GM21825 (cell line): ENCODE measurements around the gene BAIAP2.
A peak's percentile ranks its signal among the peaks of the same experiment; 100 is the strongest.

ENCODE experiments used
- ATAC-seq: cut with Tn5 transposase; IDR thresholded peaks from one replicate; pipeline ENCODE4 v1.9.1; 2021; ENCODE audit warnings: mild to moderate bottlenecking, moderate library complexity; ENCODE audit not compliant: unreplicated experiment

Gene BAIAP2, protein sequence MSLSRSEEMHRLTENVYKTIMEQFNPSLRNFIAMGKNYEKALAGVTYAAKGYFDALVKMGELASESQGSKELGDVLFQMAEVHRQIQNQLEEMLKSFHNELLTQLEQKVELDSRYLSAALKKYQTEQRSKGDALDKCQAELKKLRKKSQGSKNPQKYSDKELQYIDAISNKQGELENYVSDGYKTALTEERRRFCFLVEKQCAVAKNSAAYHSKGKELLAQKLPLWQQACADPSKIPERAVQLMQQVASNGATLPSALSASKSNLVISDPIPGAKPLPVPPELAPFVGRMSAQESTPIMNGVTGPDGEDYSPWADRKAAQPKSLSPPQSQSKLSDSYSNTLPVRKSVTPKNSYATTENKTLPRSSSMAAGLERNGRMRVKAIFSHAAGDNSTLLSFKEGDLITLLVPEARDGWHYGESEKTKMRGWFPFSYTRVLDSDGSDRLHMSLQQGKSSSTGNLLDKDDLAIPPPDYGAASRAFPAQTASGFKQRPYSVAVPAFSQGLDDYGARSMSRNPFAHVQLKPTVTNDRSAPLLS

DNA sequence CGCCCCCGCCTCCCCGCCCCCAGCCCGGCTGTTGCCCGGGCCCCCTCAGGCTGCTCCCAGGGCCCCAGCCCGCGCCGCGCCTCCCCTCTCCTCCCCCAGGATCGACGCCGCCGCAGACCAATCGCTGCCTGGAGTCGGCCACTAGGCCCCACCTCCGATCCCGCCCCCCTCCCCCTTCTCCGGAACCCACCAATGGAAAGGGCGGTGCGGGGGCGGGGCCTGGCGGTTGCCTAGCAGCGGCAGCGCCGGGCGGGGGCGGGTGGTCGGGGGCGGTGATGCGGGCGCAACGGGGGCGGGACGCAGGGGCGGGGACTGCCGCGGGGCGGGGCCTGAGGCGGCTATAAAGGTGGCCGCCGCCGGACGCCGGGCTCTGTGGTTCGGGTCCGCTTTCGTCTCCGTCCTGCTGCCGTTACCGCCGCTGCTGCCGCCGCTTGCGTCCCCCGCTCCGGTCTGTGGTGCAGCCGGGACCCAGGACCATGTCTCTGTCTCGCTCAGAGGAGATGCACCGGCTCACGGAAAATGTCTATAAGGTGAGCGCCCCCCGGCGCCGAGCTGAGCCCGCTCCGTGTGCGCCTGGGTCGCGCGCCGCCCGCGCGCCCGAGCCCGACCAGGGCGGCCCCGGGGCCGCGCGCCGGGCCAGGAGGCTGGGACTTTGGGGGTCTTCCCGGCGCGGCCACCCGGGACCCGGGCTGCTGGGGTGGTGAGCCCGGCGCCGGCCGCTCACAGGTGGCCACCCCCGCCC lies at the start of gene BAIAP2:
BAIAP2 (plus strand) TSS at position 373 of the 742 bp plus-strand sequence; CDS start at position 477, 104 bp downstream.
- peak; percentile 62 for ATAC-seq

- ATAC-seq = no peak
These were observed 48.9 kb upstream of the BAIAP2 start for GRCh38 chr17:80986046-80986445.

DNA sequence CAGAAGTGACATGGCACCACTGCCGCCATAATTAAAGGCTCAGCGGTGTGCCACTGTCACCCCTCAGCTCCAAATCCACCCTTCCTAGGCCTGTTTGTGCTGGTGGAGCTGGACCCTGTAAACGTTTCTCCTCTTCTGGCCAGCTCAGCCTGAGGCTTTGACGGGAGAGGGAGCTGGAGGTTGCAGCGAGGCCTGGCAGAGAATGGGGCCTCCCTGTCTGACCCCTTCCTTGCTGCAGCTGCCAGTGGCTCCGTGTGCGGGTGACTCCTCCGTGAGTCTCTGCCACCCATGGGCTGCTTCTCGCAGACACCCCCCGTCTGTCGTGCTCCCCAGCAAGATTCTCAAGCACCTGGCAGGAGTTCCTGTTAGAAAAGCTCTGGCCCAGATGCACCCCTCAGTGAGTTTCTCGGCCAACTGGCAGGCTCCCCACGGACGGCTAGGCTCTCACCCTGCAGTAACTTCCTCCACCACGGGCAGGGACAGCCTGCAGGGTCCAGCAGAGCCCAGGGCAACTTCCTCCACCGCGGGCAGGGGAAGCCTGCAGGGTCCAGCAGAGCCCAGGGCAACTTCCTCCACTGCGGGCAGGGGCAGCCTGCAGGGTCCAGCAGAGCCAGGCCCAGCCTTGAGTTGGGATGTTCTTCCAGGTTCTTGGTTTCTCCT lies 48.0 kb upstream of the BAIAP2 start:
- ATAC-seq = no peak

DNA sequence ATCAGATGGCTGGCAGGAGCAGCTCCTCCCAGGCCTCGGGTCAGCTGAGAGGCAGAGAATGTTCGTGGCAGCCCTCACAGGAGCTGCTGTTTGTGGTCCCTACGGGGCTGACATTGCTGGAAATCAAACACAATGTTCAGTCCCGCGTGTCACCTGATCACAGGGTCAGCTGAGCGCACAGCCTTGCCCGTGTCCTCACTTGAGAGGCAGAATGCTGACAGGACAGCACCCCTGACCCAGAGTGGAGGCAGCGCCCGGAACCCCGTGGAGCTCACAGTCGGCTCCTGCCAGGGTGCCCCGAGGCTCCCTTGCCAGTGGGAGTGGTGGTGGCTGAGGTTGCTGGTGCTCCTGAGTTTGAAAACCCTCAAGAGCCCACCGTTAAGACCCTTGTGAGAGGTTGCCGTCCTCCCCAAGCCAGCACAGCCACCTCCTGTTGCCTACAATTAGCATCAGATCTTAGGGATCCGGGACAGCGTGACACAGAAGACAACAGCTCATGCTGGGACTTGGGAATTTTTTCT lies 47.0 kb upstream of the BAIAP2 start:
- ATAC-seq = no peak

- ATAC-seq = no peak
These were observed 45.4 kb upstream of the BAIAP2 start for GRCh38 chr17:80989586-80989913.

DNA sequence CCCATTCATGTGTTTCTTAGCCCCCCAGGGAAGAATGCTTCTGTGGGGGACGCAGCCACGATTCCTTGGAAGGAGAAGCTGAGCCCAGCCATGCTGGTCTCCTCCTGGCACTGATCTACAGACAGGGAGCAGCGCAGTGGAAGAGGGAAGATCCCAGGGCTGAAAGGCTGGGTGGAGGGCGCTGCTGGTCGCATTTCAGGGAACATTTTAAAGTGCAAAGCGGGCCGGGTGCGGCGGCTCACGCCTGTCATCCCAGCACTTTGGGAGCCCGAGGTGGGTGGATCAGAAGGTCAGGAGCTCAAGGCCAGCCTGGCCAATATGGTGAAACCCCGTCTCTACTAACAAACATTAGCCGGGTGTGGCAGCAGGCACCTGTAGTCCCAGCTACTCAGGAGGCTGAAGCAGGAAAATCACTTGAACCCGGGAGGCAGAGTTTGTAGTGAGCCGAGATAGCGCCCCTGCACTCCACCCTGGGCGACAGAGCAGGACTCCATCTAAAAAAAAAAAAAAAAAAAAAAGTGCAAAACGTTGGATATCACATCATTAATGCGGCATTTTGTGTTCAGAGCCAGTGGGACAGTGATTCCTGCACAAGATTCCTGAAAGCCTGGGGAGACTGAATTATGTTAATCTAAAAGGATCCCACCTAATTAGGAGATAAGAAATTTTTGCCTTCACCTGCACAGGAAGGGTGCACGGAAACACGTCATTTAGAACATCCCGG lies 43.9 kb upstream of the BAIAP2 start:
- ATAC-seq = no peak

- ATAC-seq = peak; percentile 37
These were observed 43.3 kb upstream of the BAIAP2 start, which contains the start of gene CHMP6 for GRCh38 chr17:80991645-80992076. Gene CHMP6 (plus strand): TSS chr17:80991841. CDS start chr17:80991919, 78 bp downstream.

DNA sequence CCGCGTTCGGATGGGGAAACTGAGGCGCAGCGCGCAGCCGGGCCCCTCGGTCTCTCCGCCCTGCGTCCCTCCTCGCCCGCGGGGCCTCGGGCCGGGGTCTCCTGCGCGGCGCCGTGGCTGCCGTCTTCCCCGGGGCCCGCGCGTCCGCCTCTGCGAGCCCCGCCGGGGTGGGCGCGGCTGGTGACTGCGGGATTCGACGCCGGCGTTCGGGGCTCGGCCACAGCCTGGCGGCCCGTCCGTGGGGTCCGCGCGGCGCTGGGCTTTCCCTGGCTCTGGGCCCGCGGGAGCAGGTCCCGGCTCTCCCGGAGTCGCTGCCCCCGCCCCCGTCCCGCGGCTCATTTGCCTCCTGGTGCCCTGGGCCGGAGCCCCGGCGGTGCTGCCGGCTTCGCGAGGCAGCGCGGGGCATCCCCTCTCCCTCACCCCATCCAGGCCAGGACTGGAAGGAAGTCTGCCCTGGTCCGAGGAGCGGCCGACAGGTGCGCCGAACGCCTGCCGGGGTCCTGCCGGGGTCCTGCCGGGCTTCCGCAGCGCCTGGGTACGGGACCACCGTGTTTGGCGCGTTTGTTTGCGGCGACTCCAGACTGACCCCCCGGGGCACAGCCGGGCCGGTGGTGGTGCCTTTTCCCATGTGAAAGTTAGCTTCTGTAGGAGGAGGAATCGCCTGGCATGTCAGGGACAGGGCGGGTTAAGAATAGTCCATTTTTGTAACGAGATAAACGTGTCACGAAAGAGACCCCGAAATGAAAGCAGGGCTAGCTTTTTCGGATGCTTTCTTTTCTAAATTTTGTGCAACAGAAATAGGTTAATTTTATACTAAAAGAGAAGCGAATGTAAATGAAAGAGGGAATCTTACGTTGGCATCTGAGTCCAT lies 42.6 kb upstream of the BAIAP2 start:
- peak; percentile 14 for ATAC-seq

GRCh38 chr17:80992948-80993624 lies 41.9 kb upstream of the BAIAP2 start:
- ATAC-seq = no peak

DNA sequence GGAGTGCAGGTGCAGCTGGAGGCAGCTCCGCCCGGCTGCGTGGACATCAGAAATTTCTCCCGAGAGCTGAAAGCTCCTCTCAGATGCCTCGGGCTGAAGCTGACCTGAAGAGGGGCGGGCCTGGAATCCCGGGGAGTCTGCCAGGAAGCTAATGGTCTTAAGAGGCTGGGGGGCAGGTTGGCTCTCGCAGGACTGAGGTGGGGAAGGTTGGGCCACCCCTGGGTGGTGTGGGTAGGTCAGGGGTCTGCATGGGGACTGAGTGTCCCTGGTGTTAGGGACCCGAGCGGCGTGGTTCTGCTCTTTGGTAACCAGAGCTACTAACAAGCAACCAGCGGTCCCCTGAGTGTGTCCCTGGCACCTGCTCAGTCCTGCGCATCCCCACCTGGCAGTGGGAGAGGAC lies 39.8 kb upstream of the BAIAP2 start:
- no peak for ATAC-seq

DNA sequence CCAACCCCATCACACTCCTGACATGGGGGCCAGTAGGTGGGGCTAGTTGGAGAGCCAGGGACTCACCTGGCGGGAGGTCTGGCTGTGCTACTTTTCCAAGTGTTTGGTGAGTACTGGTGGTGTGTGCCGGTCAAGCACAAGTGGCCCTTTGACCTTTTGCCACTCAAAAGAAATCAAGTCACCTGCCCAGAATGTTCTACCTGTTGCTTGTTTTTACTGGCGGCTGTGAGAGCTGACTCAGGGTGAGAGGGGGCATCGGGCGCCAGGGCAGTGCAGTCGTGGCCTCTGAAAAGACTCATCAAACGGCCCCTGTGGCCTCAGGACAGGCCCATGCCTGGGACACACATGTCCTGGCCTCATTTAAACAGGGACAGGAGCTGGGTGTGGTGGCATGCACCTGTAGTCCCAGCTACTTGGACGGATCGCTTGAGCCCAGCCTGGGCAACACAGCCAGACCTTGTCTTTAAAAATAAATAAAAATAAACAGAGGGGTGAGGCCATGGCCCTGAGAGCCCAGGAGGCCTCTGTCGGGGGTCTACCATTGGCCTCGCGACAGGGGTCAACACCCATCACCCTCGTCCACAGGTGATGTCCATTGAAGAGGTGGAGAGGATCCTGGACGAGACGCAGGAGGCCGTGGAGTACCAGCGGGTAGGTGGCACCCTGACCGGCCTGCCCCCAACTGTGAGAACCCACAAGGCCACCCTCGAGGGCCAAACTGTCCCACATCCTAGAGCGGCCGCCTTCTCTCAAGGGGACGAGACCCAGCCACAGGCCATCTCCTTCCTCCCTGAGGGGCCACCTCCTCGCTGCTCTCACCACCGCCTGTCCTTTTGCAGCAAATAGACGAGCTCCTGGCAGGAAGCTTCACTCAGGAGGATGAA lies 38.3 kb upstream of the BAIAP2 start:
- no peak for ATAC-seq

DNA sequence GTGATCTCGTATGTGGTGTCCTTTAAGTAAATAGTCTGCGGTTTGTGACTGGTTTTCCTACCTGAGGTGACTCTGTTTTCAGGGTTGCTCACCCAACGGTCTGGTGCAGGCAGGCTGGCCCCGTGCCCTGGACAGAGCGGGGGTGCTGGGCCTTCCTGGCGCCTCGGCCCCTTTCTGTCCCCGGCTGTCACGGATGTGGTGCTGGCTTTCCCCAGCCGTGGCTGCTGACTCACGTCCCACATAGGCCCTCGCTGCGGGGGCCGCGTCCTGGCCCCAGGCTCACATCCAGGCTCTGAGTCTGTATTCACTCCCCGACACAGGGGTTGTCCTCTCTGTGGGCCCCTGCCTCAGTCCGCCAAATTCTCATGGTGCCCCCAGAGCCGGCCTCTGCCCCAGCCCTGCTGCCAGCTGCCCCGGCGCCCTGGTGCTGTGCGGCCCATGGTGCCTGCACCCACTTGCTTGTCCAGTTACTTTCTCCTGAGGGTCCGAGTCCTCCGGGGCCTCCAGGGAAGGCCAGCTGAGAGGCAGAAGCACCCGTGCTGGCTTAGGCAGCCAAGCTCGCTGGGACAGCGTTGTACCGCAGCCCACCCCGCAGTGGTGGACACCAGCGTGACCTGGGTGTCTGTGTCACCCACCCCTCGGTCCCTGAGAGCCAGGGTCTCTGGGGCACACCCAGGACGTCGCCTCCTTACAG lies 37.4 kb upstream of the BAIAP2 start:
- ATAC-seq = no peak

DNA sequence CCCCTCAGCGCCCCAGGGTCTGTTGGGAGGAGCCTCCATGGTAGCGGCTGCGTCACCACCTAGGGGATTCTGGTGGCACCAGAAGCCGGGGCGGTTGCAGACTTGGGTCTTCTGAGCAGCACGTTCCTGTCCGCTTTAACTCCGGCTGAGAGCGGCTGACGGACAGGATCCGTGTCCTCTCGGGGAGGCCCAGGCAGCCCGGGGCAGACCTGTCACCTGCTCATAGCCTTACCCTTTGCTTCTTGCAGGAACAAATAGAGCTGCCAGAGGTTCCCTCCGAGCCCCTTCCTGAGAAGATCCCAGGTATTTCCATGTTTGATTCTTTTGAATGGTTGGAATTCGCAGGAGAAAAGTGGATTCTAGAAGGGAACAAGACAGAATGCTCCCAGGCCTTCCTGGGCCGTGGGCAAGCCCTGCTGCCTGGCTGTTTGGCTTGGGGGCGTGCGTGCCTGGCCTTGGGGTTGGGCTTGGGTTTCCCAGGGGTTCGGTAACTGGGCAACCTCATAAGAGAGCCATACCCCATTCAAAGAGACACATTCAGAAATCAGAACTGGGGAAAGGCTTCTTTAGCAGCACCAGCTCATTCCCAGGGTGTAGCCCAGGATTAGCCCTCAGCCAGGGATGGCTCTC lies 36.7 kb upstream of the BAIAP2 start:
- no peak for ATAC-seq

GRCh38 chr17:80998748-80999535 lies 36.0 kb upstream of the BAIAP2 start:
- ATAC-seq = no peak

GRCh38 chr17:80999536-81000333 lies 35.2 kb upstream of the BAIAP2 start:
- no peak for ATAC-seq

DNA sequence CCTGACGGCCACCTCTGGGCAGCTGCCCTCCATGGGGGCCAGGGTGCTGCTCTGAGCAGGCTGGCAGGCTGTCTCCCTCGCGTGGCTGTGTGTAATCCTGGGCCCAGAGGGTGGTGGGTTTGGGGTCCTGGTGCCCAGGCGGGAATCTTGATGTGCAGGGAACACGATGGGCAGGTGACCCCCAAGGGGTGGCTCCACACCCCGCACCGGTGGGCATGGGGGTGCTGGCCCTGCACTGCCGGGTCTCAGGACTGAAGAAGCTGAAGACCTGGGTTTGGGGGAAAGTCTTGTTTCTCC lies 34.7 kb upstream of the BAIAP2 start:
- ATAC-seq = no peak
